Measurements from ENCODE around the gene ANTXR2.

ANTXR2 gene

GRCh38 chr4:79982601-79983322, 90.3 kb downstream of the ANTXR2 start:
- no peak for DNase-seq

GRCh38 chr4:79980448-79980847, 92.6 kb downstream of the ANTXR2 start:
- no peak for DNase-seq

- DNase-seq: no peak
Measured at GRCh38 chr4:79979785-79980437, 93.1 kb downstream of the ANTXR2 start.

- DNase-seq: no peak
Measured at GRCh38 chr4:79977131-79977840, 95.7 kb downstream of the ANTXR2 start.

- DNase-seq: no peak
Measured at GRCh38 chr4:79964400-79965211, 108.4 kb downstream of the ANTXR2 start.

GRCh38 chr4:79964020-79964399, 109.0 kb downstream of the ANTXR2 start:
- peak in 1 of 2 donors; percentile 42 for DNase-seq

- DNase-seq: no peak
Measured at GRCh38 chr4:79959652-79960051, 113.4 kb downstream of the ANTXR2 start.

- DNase-seq: no peak
Measured at GRCh38 chr4:79958466-79959264, 114.4 kb downstream of the ANTXR2 start.

GRCh38 chr4:79949178-79949577, 123.9 kb downstream of the ANTXR2 start:
- no peak for DNase-seq

- no peak for DNase-seq
Measured at GRCh38 chr4:79948739-79949138, 124.3 kb downstream of the ANTXR2 start.

- DNase-seq: no peak
Measured at GRCh38 chr4:79948261-79948660, 124.8 kb downstream of the ANTXR2 start.

GRCh38 chr4:79947386-79947785, 125.6 kb downstream of the ANTXR2 start:
- DNase-seq: no peak

- DNase-seq: no peak
Measured at GRCh38 chr4:79935274-79935673, 137.8 kb downstream of the ANTXR2 start.

GRCh38 chr4:79934660-79935059, 138.4 kb downstream of the ANTXR2 start:
- DNase-seq: no peak

- no peak for DNase-seq
Measured at GRCh38 chr4:79927931-79928330, 145.1 kb downstream of the ANTXR2 start.

- no peak for DNase-seq
Measured at GRCh38 chr4:79923281-79923680, 149.7 kb downstream of the ANTXR2 start.

GRCh38 chr4:79922011-79922410, 151.0 kb downstream of the ANTXR2 start:
- no peak for DNase-seq

- DNase-seq: no peak
Measured at GRCh38 chr4:79920163-79920853, 152.7 kb downstream of the ANTXR2 start.

GRCh38 chr4:79918292-79918691, 154.7 kb downstream of the ANTXR2 start:
- DNase-seq: no peak

- DNase-seq: no peak
Measured at GRCh38 chr4:79917246-79917645, 155.8 kb downstream of the ANTXR2 start.

- no peak for DNase-seq
Measured at GRCh38 chr4:79915246-79915645, 157.8 kb downstream of the ANTXR2 start.

- DNase-seq: no peak
Measured at GRCh38 chr4:79913581-79913980, 159.4 kb downstream of the ANTXR2 start.

Measured in hippocampal formation (tissue), 2 donors.